Mesodermal cell (in vitro differentiated cells): ENCODE data around the gene RAB3D.

ENCODE experiments used
- H3K27ac ChIP-seq: 2 replicates; pipeline ENCODE4 v1.7.0; 2013; ENCODE audit warnings: mild to moderate bottlenecking, low read depth, low read length, moderate library complexity; ENCODE audit not compliant: severe bottlenecking
- H3K36me3 ChIP-seq: 2 replicates; pipeline ENCODE4 v1.7.1; 2013; ENCODE audit warnings: mild to moderate bottlenecking, low read length, moderate library complexity; ENCODE audit not compliant: control insufficient read depth, insufficient read depth
- H3K4me1 ChIP-seq: one replicate; pipeline ENCODE4 v1.7.1; 2013; ENCODE audit warnings: mild to moderate bottlenecking, low read length; ENCODE audit not compliant: insufficient read depth, control insufficient read depth, poor library complexity, severe bottlenecking
- H3K4me3 ChIP-seq: 2 replicates; pipeline ENCODE4 v1.7.0; 2013; ENCODE audit warnings: low read length, control low read depth, mild to moderate bottlenecking; ENCODE audit not compliant: insufficient read depth, poor library complexity, severe bottlenecking; ENCODE audit errors: extremely low read depth
- H3K9me3 ChIP-seq: 2 replicates; pipeline ENCODE4 v1.7.1; 2013; ENCODE audit warnings: mild to moderate bottlenecking, low read length, moderate library complexity; ENCODE audit not compliant: control insufficient read depth
- WGBS, 2 experiments: methylation state at CpG; one replicate each; pipeline ENCODE4 v1.1.5; 2013; ENCODE audit warnings: missing lambda C conversion rate in 2 of 2; ENCODE audit not compliant: insufficient coverage in 2 of 2; 5-methylcytosine and 5-hydroxymethylcytosine counted together

Gene RAB3D

GRCh38 chr19:11273296-11273695 lies 66.2 kb downstream of the RAB3D start:
- Histone ChIP-seq H3K9me3 (no peaks in the 10 kb centered on the region), H3K27ac (no peak overlapping the region), H3K4me1 (no peaks in the 10 kb centered on the region), H3K36me3 (no peaks in the 10 kb centered on the region), H3K4me3 (no peak overlapping the region)
- WGBS, 2 experiments = 79 to 93% methylated on average over 2 of the region's 2 CpGs
